Cerebellar nuclear complex (tissue), 1 donor: ENCODE results near the gene CCDC121.

Experiments used
- DNase-seq, 2 experiments: peaks; one replicate each; lab custom pipeline; 2025; lab: John Stamatoyannopoulos, UW

The CCDC121 gene

DNA sequence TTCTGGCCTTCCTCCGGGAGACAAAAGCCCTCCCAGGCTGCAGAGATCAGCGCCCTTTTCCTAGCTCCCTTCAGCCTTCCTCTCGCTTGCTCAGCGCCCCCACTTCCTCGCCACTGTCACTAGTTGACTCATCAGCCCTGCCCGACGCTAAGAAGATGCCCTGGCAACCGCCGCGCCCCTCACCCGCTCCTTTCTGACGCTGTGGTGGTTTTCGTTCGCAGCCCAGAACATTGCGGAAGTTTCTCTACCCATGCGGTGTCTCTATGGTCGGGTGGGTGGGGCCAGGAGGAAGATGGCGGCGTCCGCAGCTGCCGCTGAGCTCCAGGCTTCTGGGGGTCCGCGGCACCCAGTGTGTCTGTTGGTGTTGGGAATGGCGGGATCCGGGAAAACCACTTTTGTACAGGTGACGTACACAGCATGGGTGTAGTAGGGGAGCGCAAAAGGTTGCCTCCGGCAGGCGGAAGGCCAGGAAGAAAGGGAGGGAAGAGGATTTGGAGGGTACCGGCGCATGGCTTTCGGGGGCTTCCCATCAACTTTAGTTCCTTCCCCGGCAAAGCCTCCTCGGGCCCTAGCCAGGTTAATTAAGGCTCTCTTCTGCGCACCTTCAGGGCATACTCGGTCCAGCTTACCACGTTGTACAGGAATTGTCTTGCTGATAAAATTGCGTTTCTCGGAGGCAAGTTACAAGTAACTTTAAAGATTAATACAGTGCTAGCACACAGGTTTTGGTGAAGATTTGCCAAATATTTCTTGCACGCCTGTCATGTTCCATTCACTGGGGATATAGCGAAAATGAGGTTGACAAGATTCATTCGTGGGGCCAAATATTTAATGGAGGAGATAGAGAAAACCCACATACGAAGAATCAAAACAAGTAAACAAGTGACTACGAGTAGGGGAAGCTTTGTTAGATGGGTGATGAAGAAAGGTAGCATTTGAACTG lies at the start of gene CCDC121, which contains the start of gene GPN1:
TSS of gene CCDC121 (minus strand) at position 246 of the 943 bp plus-strand sequence. CDS start 1,213 bp downstream, outside the sequence.
TSS of gene GPN1 (plus strand) at position 284 of the 943 bp plus-strand sequence. CDS start at position 293, 9 bp downstream.
- peak; percentile 14 to 55 for DNase-seq

DNA sequence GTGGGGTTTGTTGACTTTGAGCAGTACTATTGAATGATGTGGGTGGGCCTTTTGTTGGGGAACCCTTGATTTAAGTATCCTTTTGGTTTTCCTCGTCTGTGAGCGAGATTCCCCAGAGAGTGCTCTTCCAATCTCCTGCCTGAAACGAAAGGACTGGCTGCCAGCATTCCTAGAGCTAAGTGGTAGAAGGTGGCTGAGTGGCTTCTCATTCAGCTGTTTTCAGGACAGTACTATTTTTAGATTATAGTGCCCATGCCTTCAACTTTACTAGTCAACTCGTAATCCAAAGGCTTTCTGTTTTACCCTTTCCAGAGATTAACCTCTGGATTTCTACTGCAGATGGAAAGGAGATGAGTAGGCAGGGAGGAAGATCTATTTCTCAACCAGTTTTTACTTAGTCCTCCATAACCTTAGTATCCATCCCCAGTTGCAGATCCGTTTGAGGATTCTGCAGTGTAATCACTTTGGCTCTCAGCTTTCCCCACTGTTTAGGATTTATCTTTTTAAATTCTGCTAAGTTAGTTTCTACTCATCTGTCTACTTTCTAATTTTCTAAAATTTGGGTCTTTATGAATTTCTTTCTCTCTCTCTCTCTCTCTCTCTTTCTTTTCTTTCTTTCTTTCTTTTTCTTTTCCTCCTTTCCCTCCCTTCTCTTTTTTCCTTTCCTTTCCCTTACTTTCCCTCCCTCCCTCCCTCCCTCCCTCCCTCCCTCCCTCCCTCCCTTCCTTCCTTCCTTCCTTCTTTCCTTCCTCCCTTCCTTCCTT lies 44.1 kb upstream of the CCDC121 start:
- DNase-seq: no peak

DNA sequence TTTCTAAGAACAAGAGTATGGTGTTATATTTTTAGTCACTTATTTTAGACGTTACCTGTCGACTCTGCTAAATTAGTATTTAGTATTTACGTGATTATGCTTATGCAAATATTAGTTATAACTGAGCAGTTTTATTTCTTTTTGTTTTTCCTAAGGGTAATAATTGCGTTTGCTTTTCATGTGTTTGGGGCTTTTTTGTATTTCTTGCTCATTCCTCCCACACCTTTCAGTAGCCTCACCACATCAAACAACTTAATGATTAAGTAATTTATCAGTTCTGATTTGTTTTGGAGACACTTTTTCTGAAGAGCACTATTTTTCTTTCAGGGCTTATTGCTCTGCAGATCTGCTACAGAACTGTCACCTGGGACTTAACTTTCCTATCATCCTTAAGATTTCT lies 42.4 kb upstream of the CCDC121 start:
- no peak for DNase-seq

GRCh38 chr2:27667446-27667845 lies 38.6 kb upstream of the CCDC121 start:
- DNase-seq: no peak

- no peak for DNase-seq
Observed at GRCh38 chr2:27664622-27665363, 36.0 kb upstream of the CCDC121 start.

DNA sequence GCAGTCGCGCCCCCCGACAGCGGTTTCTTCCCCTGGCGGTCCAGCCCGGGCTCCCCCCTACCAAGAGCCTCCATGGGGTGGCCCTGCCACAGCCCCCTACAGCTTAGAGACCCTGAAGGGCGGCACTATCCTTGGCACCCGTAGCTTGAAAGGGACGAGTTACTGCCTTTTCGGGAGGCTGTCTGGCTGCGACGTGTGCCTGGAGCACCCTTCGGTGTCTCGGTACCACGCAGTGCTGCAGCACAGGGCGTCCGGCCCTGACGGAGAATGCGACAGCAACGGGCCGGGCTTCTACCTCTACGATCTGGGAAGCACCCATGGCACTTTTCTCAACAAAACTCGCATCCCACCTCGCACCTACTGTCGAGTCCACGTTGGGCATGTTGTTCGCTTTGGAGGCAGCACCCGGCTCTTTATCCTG lies 35.4 kb upstream of the CCDC121 start:
- no peak for DNase-seq

DNA sequence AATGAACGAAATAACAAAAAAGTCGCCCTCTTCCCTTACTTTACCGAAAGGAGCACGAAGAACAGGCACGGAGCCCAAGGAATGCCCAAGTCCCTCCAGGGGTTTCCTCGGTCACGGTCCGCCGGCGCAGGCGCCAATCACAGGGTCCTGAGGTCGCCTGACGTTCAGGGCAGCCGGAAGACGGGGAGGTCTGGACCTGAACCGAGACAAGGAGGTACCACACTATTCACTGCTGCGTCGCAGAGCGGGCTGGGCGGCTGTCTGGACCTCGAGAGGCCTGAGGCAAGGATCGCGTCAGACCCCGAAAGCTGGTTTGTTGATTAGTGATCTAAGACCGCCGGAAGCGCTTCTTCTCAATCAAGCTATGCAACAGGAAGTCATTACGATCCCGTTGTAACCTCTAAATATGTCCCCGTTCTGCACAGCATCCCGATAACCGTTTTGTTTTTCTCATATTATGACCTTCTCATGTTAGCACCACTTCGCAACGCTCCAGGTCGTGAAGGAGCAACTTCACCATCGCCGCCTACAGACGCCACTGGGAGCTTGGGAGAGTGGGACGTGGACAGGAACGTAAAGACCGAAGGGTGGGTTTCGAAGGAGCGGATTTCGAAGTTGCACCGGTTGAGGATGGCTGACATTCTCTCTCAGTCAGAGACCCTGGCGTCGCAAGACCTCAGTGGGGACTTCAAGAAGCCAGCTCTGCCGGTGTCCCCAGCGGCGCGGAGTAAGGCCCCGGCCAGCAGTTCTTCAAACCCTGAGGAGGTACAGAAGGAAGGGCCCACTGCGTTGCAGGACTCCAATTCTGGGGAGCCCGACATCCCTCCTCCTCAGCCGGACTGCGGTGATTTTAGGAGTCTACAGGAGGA lies 34.7 kb upstream of the CCDC121 start, which contains the start of the genes SLC4A1AP and SUPT7L:
TSS of gene SLC4A1AP (plus strand) at position 605 of the 869 bp plus-strand sequence. CDS start at position 631, 26 bp downstream.
TSS of gene SUPT7L (minus strand) at position 330 of the 869 bp plus-strand sequence. CDS start 1,422 bp downstream, outside the sequence.
- DNase-seq: peak in 1 of 2 experiments; percentile 40

DNA sequence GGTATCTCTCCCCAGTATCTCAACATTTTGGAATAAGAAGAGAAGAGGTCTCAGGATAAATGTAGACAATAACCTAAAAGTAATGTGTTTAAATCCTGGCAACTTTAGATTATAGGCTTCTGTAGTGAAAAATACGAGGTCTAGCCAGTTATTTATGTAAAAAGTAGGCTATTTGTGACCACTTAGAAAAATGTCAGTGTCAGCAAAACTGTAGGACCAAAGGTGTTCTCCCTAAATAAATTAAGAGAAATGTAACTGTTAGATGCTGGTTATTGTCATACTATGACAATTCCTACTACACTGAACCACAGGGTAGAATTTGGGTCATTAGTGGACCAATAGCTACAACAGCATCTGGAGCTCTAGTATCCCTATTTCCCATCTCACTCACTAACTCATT lies 32.6 kb upstream of the CCDC121 start:
- DNase-seq: no peak

GRCh38 chr2:27655155-27655951 lies 26.5 kb upstream of the CCDC121 start:
- DNase-seq: no peak

- no peak for DNase-seq
Observed at GRCh38 chr2:27653397-27653796, 24.6 kb upstream of the CCDC121 start.

DNA sequence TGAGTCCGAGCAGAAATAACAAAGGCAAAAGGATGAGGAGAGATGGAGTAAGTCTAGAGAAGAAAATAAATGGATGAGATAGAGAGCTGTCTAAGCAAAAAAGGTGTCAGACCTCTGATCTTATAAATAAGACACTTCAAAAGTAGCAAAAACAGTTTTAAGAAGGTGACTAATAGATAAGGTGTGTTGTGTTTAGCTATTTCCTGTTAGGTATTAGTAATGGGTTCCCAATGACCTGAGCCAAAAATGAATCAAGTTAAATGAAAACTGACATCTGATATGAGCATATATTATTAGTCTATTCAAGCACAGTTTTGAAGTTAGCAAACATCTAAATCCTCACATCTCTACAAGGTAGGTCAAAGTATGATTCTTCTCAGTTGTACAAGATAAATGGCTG lies 24.0 kb upstream of the CCDC121 start:
- no peak for DNase-seq

GRCh38 chr2:27652341-27652740 lies 23.5 kb upstream of the CCDC121 start:
- DNase-seq: no peak

DNA sequence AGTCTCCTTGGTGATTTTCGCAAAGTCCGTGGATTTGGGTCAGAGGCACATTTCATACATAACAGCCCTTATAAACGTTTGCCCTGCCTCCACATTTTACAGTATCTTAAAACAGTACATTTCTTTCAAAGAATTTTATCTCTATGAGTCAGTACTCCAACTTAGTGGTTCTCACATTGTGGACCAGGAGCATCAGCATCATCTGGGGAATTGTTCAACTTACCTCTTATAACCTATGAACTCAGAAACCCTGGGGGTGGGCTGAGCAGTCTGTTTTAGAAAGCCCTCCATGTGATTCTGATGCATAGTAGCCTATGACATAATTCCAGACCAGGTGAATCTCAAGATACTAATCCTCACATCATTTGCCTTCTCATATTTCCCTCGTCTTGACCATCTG lies 22.2 kb upstream of the CCDC121 start:
- no peak for DNase-seq

- DNase-seq: no peak
Observed at GRCh38 chr2:27647737-27648136, 18.9 kb upstream of the CCDC121 start.

DNA sequence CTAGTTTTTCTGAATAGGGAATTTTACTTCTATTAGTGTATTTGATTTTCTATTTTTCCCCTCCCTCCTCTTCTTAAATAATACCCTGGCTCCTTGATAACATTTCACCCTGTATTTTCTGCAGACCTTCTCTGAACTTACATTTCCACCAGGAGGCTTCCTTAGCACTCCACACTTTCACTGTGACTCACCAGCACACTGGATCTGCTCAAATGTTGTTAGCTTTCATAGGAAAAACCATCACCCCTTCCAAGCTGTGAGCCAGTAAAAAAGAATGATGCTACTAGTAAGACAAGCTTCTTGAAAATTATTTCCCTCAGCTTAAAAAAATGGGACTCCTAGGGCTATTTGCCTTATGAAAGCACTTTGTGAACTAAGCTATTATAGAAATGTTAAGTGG lies 18.5 kb upstream of the CCDC121 start:
- DNase-seq: no peak

GRCh38 chr2:27645197-27645596 lies 16.4 kb upstream of the CCDC121 start:
- DNase-seq: no peak

- no peak for DNase-seq
Observed at GRCh38 chr2:27640722-27641245, 12.0 kb upstream of the CCDC121 start.

GRCh38 chr2:27638709-27639108 lies 9.9 kb upstream of the CCDC121 start:
- no peak for DNase-seq

DNA sequence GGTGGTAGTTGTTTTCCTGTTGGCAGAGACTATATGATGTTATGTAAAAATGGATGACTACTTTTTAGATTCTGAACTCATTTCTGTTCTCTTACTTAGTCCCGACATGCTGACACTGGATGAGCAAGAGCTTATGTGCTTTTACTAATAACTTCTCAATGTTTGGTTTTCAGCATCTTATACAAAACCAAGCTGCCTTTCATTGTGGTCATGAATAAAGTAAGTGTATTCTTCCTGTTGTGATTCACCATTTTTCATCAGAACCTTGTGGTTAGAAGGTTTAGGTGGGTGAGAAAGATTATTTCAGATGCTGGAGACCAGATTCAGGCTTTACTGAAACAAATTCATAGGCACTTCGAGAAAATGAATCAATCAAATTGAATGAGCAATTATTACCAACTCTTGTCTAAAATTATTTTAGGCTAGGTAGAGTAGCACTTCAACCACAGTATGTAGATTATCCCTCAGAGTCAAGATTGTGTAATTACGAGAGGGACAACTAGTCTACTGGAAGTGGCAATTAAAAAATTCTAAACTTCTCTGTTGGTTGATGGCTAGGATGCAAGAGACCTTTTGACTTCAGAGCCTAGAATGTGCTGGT lies 9.3 kb upstream of the CCDC121 start:
- no peak for DNase-seq
